Fibroblast of pulmonary artery (primary cell): ENCODE results near the gene CEP170B.
"Not testable (repeated sequence)": the region's sequence is repeated elsewhere in the genome, so short reads cannot be mapped to it uniquely, and the experiment has no call there.

ENCODE experiments used
- DNase-seq: peaks from one replicate; pipeline ENCODE4 v3.0.0-alpha.2; 2010; ENCODE audit warnings: low read depth
- H3K4me3 ChIP-seq: replicated peaks from 2 replicates; pipeline ENCODE4 v1.5.1; 2011; ENCODE audit warnings: low read depth, mild to moderate bottlenecking, control low read depth, low read length, moderate library complexity
- TF ChIP-seq, protein P1 (sequence below): IDR thresholded peaks from 2 replicates; pipeline ENCODE4 v1.5.1; 2011; ENCODE audit warnings: mild to moderate bottlenecking, control low read depth, low read length, inconsistent platforms; ENCODE audit errors: missing control alignments

CEP170B gene

GRCh38 chr14:104880584-104881210, 15.6 kb downstream of the CEP170B start:
- H3K4me3 ChIP-seq: no peak overlapping the region
- TF ChIP-seq, protein P1, sequence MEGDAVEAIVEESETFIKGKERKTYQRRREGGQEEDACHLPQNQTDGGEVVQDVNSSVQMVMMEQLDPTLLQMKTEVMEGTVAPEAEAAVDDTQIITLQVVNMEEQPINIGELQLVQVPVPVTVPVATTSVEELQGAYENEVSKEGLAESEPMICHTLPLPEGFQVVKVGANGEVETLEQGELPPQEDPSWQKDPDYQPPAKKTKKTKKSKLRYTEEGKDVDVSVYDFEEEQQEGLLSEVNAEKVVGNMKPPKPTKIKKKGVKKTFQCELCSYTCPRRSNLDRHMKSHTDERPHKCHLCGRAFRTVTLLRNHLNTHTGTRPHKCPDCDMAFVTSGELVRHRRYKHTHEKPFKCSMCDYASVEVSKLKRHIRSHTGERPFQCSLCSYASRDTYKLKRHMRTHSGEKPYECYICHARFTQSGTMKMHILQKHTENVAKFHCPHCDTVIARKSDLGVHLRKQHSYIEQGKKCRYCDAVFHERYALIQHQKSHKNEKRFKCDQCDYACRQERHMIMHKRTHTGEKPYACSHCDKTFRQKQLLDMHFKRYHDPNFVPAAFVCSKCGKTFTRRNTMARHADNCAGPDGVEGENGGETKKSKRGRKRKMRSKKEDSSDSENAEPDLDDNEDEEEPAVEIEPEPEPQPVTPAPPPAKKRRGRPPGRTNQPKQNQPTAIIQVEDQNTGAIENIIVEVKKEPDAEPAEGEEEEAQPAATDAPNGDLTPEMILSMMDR: no peak
- DNase-seq: no peak

- TF ChIP-seq, protein P1: no peak
- no peak for DNase-seq
- H3K4me3 ChIP-seq: no peak overlapping the region
Measured at GRCh38 chr14:104881369-104881979, 16.4 kb downstream of the CEP170B start.

- no peak for DNase-seq
- TF ChIP-seq, protein P1: no peak
Measured at GRCh38 chr14:104882325-104882973, 17.4 kb downstream of the CEP170B start.

GRCh38 chr14:104882991-104883660, 18.1 kb downstream of the CEP170B start:
- no peak overlapping the region for H3K4me3 ChIP-seq
- DNase-seq: no peak
- TF ChIP-seq, protein P1: no peak

More at GRCh38 chr14:104882325-104882973, 17.4 kb downstream of the CEP170B start:
- H3K4me3 ChIP-seq: no peak overlapping the region

- no peak for DNase-seq
- no peak overlapping the region for H3K4me3 ChIP-seq
- TF ChIP-seq, protein P1: no peak
Measured at GRCh38 chr14:104883681-104884361, 18.8 kb downstream of the CEP170B start.

GRCh38 chr14:104884381-104884780, 19.3 kb downstream of the CEP170B start:
- DNase-seq, H3K4me3 ChIP-seq: not testable (repeated sequence)
